IPS DF 4.7 (cell line): Measurements from ENCODE around the gene THRA.

Source experiments
- DNase-seq: peaks from one replicate; pipeline ENCODE4 v3.0.0-alpha.2; 2013; ENCODE audit warnings: low spot score; ENCODE audit errors: extremely low read depth

Gene THRA, protein sequence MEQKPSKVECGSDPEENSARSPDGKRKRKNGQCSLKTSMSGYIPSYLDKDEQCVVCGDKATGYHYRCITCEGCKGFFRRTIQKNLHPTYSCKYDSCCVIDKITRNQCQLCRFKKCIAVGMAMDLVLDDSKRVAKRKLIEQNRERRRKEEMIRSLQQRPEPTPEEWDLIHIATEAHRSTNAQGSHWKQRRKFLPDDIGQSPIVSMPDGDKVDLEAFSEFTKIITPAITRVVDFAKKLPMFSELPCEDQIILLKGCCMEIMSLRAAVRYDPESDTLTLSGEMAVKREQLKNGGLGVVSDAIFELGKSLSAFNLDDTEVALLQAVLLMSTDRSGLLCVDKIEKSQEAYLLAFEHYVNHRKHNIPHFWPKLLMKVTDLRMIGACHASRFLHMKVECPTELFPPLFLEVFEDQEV

DNA sequence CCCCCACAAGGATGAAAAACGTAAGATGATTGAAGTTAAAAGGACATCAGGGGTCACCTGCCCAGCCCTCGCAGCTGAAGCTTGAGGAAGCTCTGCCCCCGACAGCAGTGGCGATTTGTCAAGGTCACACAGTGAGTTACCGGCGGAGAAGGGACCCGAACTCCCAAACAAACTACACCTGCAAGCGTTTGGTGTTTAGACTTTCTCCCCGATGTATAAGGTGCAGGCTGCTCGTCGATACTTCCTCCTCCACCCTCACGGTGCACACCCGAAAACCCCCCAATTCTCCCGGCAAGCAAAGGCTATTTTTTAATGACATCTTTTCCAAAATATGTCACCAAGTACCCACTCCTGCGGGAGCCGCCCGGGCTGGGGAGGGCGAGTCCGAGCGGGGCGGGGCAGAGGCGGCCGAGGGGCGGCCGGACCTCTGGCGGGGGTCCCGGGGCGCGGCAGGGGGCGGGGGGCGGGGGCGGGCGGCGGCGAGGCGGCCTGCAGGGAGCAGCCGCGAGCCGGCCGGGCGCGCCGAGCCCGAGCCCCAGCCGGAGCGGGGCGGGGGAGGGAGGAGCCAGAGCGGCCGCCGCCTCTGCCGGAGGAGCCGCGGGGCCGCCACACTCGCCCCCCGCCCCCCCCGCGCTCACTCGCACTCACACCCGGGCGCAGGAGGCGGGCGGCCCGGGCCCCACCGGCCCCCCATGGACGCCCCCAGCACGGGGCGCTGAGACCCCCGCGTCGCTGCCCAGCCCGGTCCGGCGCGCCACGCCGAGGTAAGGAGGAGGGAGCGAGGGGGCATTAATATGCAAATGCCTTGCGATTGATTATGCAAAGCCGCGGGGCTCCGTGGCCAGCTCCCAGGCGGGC lies at the start of gene THRA:
TSS of gene THRA (plus strand) at position 637 of the 858 bp plus-strand sequence. CDS start 11,524 bp downstream, outside the sequence.
- DNase-seq: no peak

DNA sequence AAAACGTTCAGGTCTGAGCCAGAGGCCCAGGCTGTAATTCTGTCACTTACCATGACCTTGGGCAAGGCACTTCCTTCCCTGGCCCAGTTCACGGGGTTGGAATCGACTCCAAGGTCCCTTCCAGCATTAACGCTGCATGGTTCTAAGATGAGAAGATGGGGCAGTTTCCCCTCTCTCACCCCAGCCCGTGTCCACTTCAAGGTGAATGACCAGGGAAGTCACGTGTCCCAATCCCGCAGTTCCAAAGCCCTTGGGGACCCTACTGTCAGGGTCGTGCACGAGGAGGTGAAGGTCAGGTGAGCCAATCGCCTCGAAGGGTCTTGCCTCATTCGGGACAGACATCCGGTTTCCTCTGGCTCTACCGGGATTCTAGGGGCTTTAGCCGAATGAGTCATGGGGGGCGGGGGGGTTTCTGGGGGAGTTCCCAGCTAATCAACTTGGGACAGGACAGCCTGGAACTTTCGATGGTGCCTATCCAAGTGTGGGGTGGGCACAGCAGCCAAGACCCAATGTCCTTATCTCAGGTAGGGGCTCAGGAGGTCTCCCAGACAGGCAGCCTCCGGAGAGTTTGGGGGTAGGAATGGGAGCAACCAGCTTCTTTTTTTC lies 48.3 kb upstream of the THRA start:
- no peak for DNase-seq

DNA sequence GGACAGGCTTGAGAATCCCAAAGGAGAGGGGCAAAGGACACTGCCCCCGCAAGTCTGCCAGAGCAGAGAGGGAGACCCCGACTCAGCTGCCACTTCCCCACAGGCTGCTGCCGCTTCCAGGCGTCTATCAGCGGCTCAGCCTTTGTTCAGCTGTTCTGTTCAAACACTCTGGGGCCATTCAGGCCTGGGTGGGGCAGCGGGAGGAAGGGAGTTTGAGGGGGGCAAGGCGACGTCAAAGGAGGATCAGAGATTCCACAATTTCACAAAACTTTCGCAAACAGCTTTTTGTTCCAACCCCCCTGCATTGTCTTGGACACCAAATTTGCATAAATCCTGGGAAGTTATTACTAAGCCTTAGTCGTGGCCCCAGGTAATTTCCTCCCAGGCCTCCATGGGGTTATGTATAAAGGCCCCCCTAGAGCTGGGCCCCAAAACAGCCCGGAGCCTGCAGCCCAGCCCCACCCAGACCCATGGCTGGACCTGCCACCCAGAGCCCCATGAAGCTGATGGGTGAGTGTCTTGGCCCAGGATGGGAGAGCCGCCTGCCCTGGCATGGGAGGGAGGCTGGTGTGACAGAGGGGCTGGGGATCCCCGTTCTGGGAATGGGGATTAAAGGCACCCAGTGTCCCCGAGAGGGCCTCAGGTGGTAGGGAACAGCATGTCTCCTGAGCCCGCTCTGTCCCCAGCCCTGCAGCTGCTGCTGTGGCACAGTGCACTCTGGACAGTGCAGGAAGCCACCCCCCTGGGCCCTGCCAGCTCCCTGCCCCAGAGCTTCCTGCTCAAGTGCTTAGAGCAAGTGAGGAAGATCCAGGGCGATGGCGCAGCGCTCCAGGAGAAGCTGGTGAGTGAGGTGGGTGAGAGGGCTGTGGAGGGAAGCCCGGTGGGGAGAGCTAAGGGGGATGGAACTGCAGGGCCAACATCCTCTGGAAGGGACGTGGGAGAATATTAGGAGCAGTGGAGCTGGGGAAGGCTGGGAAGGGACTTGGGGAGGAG lies 47.5 kb upstream of the THRA start, which contains the start of gene CSF3:
TSS of gene CSF3 (plus strand) at position 436 of the 993 bp plus-strand sequence. CDS start at position 471, 35 bp downstream.
- no peak for DNase-seq

DNA sequence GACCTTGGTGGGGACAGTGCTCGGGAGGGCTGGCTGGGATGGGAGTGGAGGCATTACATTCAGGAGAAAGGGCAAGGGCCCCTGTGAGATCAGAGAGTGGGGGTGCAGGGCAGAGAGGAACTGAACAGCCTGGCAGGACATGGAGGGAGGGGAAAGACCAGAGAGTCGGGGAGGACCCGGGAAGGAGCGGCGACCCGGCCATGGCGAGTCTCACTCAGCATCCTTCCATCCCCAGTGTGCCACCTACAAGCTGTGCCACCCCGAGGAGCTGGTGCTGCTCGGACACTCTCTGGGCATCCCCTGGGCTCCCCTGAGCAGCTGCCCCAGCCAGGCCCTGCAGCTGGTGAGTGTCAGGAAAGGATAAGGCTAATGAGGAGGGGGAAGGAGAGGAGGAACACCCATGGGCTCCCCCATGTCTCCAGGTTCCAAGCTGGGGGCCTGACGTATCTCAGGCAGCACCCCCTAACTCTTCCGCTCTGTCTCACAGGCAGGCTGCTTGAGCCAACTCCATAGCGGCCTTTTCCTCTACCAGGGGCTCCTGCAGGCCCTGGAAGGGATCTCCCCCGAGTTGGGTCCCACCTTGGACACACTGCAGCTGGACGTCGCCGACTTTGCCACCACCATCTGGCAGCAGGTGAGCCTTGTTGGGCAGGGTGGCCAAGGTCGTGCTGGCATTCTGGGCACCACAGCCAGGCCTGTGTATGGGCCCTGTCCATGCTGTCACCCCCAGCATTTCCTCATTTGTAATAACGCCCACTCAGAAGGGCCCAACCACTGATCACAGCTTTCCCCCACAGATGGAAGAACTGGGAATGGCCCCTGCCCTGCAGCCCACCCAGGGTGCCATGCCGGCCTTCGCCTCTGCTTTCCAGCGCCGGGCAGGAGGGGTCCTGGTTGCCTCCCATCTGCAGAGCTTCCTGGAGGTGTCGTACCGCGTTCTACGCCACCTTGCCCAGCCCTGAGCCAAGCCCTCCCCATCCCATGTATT lies 46.5 kb upstream of the THRA start:
- no peak for DNase-seq

DNA sequence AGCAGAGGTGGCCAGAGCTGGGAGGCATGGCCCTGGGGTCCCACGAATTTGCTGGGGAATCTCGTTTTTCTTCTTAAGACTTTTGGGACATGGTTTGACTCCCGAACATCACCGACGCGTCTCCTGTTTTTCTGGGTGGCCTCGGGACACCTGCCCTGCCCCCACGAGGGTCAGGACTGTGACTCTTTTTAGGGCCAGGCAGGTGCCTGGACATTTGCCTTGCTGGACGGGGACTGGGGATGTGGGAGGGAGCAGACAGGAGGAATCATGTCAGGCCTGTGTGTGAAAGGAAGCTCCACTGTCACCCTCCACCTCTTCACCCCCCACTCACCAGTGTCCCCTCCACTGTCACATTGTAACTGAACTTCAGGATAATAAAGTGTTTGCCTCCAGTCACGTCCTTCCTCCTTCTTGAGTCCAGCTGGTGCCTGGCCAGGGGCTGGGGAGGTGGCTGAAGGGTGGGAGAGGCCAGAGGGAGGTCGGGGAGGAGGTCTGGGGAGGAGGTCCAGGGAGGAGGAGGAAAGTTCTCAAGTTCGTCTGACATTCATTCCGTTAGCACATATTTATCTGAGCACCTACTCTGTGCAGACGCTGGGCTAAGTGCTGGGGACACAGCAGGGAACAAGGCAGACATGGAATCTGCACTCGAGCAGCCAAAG lies 45.2 kb upstream of the THRA start:
- no peak for DNase-seq

DNA sequence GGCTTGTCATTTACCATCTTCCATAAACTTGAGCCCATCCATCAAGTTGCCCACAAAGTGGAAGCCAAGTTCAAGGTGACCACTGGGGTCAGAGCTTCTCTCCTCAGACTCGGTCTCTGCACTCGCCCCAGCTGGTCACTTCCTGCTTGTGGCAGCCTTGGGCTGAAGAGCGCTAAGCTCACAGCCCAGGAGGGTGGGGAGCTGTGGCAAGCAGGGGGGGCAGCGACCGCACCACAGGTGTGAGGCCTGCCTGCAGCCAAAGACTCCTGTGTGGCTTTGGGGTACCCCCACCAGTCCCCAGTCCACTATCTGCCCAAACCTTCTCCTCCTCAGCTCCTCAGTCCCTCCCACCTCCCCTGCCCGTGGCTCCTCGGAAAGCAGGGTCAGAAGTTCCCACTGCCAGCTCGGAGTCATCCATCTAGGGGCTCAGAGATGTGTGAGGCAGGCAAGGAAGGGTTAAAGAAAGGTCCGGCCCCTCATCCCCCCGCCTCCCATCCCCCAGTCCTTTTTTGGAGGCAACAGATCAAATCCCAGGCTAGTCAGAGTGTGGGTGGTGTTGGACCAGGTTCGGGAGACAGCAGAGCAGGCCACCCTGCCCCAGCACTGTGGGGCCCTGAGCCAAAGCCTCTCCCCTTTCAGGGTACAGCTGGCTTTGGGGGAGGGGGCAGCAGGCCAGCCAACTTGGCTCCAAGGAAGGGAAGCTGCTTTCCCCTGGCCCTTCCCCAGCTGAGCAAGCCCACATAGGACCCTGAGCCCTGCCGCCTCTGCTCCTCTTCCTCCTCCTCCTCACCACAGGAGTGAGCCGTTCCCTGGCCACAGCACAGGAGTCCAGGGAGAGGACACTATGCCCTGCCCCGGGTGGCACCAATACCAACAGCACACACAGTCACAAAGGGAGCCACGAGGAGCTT lies 44.3 kb upstream of the THRA start:
- DNase-seq: no peak

DNA sequence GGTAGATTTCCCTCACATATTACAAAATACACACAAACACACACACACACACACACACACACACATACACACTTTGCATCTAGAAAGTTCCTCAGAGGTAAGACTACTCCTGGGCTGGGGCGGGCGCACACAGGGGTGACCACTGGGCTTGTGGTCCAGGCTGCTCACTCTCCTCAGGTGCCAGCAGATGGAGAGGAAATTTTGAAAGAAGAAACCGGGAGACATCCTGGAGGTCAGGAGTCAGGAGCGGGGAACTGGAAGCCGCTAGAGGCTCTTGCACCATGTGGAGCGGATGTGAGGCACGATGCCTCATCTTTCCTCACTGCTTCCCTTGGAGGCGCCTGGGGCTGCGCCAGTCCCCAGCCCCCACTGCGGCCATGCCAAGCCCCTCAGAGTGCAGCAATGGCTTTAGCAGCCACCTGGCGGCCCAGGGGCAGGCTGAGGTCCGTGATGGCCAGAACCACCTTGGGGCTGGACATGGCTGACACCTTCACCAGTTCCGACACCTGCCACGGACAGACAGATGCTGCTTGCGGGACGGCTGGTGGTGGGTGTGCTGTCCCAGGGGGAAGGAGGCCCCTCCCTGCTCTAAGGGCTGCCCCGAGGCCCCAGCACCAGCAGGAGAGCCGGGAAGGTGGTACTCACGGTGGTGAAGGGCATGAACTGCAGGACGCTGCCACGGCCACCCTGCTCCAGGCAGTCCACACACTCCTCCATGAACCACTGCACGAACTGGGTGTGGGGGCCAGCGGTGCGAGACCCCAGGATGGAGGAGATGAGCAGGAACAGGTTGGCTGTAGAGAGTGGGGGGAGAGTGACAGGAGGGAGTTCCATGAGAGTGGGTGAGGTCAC lies 43.4 kb upstream of the THRA start:
- no peak for DNase-seq

DNA sequence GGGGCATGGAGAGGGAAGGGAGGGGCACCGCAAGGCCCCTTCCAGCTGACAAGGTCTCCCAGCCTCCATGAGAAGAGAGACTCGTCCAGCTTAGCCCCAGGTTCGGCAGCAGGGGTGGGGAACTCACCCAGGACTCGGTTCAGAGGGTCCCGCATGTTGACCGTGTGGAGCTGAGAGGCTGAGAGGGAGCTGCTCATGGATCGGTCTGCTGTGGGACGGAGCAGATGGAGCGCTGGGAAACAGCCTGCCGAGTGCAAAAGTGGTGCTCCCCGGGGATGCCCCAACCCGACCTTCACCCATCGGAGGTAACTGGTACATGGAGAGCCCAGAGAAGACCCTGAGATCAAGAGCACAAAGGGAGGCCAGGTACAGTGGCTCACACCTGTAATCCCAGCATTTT lies 42.6 kb upstream of the THRA start:
- DNase-seq: no peak

DNA sequence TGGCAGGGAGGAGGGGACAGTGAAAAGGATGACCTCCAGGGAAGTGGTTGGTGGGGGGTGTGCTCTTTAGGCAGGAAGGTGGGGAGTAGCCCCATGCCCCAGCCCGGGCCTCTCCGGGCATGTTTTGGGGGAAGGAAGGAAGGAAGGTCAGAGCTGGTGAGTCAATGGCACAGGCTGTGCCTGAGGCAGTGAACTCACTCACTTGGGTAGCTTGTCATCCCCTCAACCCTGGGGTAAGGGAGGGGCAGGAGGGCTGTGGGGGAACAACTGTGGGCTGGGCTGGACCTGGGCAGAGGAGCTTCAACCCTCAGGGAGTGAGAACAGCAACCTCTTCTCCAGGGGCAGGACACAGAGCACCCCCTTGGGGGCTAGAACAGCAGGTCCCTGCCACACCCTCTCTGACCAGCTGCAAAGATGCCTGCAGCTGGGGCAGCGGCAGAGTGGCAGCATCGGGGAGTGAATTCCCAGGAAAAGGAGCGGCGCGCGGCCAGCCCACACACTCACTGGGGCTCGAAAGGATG lies 41.3 kb upstream of the THRA start:
- no peak for DNase-seq

DNA sequence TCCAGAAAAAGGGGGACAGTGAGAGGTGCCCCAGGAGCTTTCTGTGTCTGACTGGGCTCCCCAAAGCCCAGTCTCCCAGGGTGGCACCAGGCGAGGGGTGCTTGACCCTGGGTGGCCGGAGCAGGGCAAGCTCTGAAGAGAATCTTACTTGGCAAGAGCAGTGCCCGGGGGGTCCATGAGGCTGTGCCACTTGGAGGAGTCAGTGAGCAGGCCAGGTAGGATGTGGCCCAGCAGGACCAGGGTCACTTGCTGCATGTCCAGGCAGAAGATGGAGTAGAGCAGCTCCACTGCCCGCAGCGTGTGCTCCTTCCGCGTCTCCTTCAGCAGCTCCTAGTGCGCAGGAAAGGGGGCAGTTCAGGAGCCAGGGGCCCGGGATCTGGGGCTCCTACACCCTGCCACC lies 40.3 kb upstream of the THRA start:
- no peak for DNase-seq

DNA sequence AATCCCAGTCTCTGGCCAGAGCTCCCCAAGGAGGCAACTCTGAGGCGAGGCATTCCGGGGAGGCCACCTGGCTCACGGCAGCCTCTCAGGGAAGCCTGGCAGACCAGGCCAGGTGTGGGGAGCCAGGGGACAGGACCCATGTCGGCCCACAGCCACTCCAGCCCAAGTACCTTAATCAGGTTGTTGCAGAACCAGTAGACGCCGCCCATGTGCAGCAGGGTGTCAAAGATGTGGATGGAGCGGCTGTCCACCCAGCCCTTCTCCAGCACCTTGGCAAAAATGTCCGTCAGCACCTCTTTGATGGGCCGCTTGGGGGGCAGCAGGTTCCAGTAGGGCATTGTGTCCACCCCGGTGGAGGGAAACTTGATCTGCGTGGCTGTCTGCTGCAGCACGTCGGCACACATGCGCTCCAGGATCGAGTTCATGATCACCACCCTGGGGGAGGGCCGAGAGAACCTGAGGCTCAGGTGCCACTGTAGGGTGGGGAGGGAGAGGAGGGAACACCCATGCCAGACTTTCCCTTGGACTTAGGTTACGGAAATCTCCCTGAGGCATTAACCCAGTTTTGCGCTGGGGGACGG lies 39.7 kb upstream of the THRA start:
- DNase-seq: no peak

DNA sequence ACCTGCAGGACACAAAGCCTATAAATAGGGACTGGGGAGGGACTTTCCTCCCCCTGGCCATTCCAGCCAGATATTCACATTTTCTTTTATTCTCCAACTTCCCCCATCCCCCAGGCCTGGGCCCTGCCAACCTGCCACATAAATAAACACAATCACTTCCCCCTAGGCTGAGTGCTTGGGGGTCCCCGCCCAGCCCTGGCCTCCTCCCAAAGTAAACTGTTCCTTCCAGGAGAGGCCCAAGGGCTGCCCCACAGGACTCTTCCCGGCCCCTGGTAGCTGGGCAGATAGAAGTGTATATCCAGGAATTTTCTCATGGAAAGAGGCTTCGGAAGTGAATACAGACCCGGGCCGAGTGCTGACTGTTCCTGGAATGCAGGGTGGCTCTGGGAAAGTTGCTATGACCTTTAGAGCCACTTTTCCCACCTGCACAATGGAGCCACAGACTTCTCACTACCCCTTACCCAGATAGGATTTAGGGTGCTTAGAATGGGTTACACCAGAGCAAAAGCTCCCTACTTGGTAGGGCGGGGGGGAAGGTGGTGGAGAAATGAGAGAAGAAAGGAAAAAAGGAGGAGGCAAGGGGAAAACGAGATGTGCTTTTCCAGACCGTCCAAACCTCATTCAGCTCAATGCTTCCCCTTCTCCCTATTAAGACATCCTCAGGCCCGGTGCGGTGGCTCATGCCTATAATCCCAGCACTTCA lies 39.0 kb upstream of the THRA start:
- DNase-seq: no peak

DNA sequence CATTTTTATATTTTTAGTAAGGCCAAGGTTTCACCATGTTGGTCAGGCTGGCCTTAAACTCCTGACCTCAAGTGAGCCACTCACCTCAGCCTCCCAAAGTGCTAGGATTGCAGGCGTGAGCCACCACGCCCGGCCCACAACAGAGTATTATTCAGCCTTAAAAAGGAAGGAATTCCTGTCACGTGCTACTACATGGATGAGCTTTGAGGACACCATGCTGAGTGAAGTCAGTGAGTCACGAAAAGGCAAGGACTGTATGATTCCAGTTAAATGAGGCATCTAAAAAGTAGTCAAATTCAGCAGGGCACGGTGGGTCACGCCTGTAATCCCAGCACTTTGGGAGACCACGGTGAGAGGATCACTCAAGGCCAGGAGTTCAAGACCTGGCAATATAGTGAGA lies 37.9 kb upstream of the THRA start:
- no peak for DNase-seq

DNA sequence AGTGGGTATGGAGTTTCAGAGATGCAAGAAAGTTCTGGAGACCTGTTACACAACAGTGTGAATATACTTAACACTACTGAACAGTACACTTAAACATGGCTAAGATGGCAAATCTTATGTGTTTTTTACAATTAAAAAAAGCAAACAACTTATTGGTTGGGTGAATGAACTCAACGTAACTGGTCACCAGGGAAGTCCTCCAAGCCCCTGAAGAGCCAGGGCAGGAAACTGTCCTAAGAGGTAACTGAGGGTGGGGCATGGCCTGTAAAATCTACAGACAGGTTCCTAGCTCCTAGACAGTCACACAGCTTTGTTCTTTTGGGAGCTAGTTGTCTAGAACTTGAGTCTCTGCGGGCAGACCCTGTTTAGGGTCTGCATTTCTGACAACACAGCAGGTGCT lies 37.2 kb upstream of the THRA start:
- DNase-seq: no peak

DNA sequence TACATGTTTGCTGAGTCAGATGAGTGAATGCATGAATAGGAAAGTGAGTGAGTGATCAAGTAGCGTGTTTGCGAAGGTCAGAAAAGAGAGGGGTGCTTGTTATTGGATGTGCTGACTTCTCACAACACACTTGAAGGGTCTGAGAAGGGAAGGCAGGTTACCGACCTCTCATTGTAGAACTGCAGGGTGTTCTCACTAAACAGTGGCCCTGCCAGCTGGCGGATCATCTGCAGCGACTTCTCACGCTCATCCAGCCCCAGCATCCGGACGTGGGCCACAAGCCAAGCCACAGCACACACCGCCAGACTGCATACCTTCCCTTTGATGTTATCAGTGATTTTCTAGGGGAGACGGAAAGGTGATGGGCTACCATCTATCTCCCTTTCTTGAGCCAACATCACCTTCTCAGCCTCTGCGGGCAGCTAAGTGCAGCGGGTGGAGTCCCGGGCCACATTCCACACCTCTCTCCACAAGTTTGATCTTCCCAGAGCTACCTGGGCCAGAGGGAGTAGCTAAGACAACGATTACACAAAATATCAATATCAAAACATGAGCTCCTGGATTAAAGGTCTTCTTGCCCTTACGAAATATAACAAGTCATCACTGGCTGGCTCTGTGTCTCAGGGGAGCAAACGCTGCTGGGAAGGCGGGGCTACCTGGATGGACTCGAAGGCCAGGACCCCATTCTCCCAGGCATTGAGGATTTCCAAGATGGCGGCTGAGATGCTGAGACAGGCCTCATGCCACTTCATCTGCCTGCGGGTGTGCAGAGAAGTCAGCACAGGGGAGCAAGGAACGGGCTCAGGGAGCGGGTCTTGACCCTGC lies 36.6 kb upstream of the THRA start:
- no peak for DNase-seq
